B cell (primary cell): ENCODE measurements around the gene MAP3K14.

Experiments
- CTCF ChIP-seq: fragments of 200-600 bp; IDR thresholded peaks from one replicate; pipeline ENCODE4 v1.8.0; 2022; ENCODE audit warnings: antibody characterized with exemption, mild to moderate bottlenecking
- EZH2 ChIP-seq: IDR thresholded peaks from 2 replicates; pipeline ENCODE4 v1.6.1; 2012; ENCODE audit warnings: borderline replicate concordance, low read depth, mild to moderate bottlenecking, moderate library complexity, low read length; ENCODE audit not compliant: insufficient read depth, poor library complexity, severe bottlenecking

DNA sequence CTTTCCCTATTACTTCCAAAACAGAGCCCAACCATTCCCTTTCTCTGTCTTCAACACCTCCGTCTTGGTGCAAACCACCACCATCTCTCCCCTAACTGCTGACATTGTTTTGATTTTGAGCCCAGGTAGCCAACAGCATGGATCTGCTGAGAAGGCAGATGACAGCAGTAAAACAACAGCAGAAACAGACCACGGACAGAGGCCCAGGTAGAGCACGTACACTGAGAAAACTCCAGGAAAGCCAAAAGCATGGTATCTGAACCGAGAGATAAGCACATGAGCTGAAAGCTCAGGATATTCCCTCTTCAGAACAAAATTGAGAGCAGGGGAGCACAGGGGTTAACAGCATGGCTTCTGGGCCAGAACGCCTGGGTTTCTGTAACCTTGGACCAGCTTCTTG lies 18.9 kb upstream of the MAP3K14 start:
- TF ChIP-seq CTCF (no peak), EZH2 (no peak)
